HEK293T (cell line): ENCODE results near the gene LINGO1.

ENCODE experiments used
- CTCF ChIA-PET: fragments of 350-600 bp; formaldehyde crosslinking; extraction: SDS; loops from one replicate; lab custom pipeline; 2021; ENCODE audit warnings: antibody characterized with exemption, inconsistent platforms; lab: Yijun Ruan, JAX
- POLR2A ChIA-PET: fragments of 350-600 bp; formaldehyde crosslinking; extraction: SDS; loops from one replicate; lab custom pipeline; 2020; ENCODE audit warnings: antibody characterized with exemption, inconsistent platforms; lab: Yijun Ruan, JAX
- DNase-seq: peaks from one replicate; pipeline ENCODE4 v3.0.0; 2012; ENCODE audit warnings: mixed read lengths; ENCODE audit errors: extremely low spot score
- ARNT ChIP-seq: fragments of 450-650 bp; IDR thresholded peaks from 2 replicates; pipeline ENCODE4 v1.6.1; 2017; ENCODE audit warnings: mild to moderate bottlenecking
- BHLHE40 ChIP-seq: fragments of 450-650 bp; IDR thresholded peaks from 2 replicates; pipeline ENCODE4 v1.6.1; 2016; ENCODE audit warnings: mild to moderate bottlenecking, moderate library complexity, borderline replicate concordance
- CTBP1 ChIP-seq: fragments of 450-650 bp; IDR thresholded peaks from 2 replicates; pipeline ENCODE4 v1.6.1; 2016; ENCODE audit warnings: borderline replicate concordance
- ELF4 ChIP-seq: fragments of 450-650 bp; IDR thresholded peaks from 2 replicates; pipeline ENCODE4 v1.6.1; 2017; ENCODE audit warnings: antibody characterized with exemption
- FOXA1 ChIP-seq: fragments of 450-650 bp; IDR thresholded peaks from 2 replicates; pipeline ENCODE4 v1.6.1; 2016; ENCODE audit warnings: mild to moderate bottlenecking
- FOXK2 ChIP-seq: fragments of 450-650 bp; IDR thresholded peaks from 2 replicates; pipeline ENCODE4 v1.6.1; 2016; ENCODE audit warnings: mild to moderate bottlenecking
- FOXM1 ChIP-seq: fragments of 450-650 bp; IDR thresholded peaks from 2 replicates; pipeline ENCODE4 v1.6.1; 2017; ENCODE audit warnings: mild to moderate bottlenecking, borderline replicate concordance
- HDGF ChIP-seq: fragments of 450-650 bp; IDR thresholded peaks from 2 replicates; pipeline ENCODE4 v1.6.1; 2017; ENCODE audit warnings: antibody characterized with exemption, borderline replicate concordance
- L3MBTL2 ChIP-seq: fragments of 450-650 bp; conservative IDR thresholded peaks from 2 replicates; pipeline ENCODE4 v1.6.1; 2016; ENCODE audit warnings: mild to moderate bottlenecking
- LEF1 ChIP-seq: fragments of 450-650 bp; IDR thresholded peaks from 2 replicates; pipeline ENCODE4 v1.6.1; 2017; ENCODE audit warnings: mild to moderate bottlenecking, borderline replicate concordance
- NFRKB ChIP-seq: fragments of 450-650 bp; IDR thresholded peaks from 2 replicates; pipeline ENCODE4 v1.6.1; 2016; ENCODE audit warnings: mild to moderate bottlenecking, moderate library complexity
- SP1 ChIP-seq: fragments of 450-650 bp; IDR thresholded peaks from 2 replicates; pipeline ENCODE4 v1.6.1; 2017
- SUZ12 ChIP-seq: fragments of 450-650 bp; IDR thresholded peaks from 2 replicates; pipeline ENCODE4 v1.6.1; 2016; ENCODE audit warnings: mild to moderate bottlenecking
- TARDBP ChIP-seq: fragments of 450-650 bp; IDR thresholded peaks from 2 replicates; pipeline ENCODE4 v1.6.1; 2016
- ZNF384 ChIP-seq: fragments of 450-650 bp; IDR thresholded peaks from 2 replicates; pipeline ENCODE4 v1.6.1; 2016
- TF ChIP-seq, protein P1 (sequence below): fragments of 450-650 bp; IDR thresholded peaks from 2 replicates; pipeline ENCODE4 v1.6.1; 2016

LINGO1 gene

DNA sequence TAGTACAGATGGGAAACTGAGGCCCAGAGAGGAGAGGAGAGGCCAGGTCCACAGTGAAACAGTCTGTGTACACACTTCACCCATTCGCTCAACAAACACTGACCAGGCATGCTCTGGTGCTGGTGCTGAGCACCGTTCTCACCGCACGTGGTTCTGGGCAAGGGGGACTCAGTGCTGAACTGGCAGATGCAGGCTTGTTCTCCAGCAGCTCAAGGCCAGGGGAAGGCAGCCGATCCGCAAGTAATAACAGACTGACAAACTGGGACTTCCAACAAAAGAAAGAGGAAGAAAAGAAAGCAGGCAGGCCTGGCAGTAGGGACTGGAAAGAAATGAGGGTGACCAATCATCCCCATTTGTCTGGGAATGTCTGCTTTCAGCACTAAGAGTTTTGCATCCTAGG is 25.6 kb upstream of the LINGO1 start:
- CTCF ChIA-PET: interaction anchor here (0.6 to 3.3 kb wide), 3 partner anchors 25 to 163 kb away, joined by 3 to 21 read pairs (median 4); no protein-coding TSS in a partner anchor
- POLR2A ChIA-PET: no interaction called here
- no peak for TF ChIP-seq NFRKB
- no peak for TF ChIP-seq LEF1
- no peak for TF ChIP-seq SUZ12
- no peak for TF ChIP-seq L3MBTL2
- no peak for TF ChIP-seq HDGF
- no peak for TF ChIP-seq ARNT
- no peak for TF ChIP-seq BHLHE40
- TF ChIP-seq, protein P1, sequence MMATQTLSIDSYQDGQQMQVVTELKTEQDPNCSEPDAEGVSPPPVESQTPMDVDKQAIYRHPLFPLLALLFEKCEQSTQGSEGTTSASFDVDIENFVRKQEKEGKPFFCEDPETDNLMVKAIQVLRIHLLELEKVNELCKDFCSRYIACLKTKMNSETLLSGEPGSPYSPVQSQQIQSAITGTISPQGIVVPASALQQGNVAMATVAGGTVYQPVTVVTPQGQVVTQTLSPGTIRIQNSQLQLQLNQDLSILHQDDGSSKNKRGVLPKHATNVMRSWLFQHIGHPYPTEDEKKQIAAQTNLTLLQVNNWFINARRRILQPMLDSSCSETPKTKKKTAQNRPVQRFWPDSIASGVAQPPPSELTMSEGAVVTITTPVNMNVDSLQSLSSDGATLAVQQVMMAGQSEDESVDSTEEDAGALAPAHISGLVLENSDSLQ: no peak
- TF ChIP-seq ZNF384: no peak
- no peak for TF ChIP-seq TARDBP
- no peak for DNase-seq

DNA sequence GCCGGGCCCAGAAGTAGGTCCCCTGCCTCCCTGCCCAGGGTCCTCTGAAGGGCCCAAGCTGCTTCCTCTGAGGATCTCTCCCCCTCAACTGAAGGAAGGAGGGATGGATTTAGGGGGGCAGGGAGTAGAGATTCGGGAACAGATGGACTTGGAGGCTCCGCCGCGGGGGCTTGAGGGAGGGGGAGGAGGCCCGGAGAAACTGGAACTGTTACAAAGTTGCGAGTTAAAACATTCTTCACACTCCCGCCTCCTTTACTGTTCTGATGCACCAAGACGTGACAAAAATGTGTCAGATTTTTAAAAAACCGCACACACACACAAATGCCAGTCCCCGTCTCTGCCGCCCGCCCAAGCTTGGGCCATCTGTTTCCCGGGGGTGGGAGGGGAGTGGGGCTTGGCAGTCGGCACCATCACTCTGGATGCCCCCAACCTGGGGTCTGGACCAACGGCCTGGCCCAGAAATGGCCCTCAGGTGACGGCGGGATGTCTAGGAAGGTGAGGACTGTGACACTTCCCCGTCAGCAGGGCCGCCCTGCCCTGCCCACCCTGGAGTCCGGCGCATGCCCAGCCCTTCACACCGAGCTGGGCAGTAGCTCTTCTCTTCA is 25.0 kb upstream of the LINGO1 start:
- CTCF ChIA-PET: interaction anchor here (3.3 kb wide), 2 partner anchors 163 to 164 kb away, joined by 19 to 21 read pairs; no protein-coding TSS in a partner anchor
- POLR2A ChIA-PET: no interaction called here
- TF ChIP-seq ELF4: no peak
- TF ChIP-seq SP1: no peak
- no peak for TF ChIP-seq NFRKB
- TF ChIP-seq TARDBP: no peak
- no peak for TF ChIP-seq SUZ12
- TF ChIP-seq L3MBTL2: no peak
- TF ChIP-seq CTBP1: no peak
- no peak for TF ChIP-seq ZNF384
- no peak for TF ChIP-seq BHLHE40
- TF ChIP-seq ARNT: no peak
- no peak for TF ChIP-seq LEF1
- TF ChIP-seq, protein P1: no peak
- no peak for TF ChIP-seq FOXK2
- TF ChIP-seq FOXM1: no peak
- TF ChIP-seq FOXA1: no peak
- TF ChIP-seq HDGF: no peak
- no peak for DNase-seq

DNA sequence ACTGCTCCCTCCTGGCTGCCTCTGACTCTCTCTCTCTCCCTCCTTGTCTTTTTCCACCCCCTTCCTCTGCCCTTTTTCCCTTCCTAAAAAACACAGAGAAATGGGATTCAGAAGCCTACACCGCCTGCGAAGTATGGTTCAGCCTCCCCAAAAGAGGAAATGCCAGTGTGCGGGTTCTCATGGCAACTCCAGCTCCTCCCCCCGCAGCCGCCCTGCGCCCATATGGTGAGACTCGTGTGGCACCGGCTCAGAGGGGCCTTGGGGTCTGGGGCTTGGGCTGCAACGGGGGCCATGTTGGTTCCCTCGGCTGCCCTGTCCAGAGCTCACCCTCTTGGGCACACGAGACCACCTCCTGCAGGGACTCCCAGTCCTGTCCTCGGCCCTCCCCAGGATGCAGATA is 23.6 kb upstream of the LINGO1 start:
- CTCF ChIA-PET: interaction anchor here (1.0 to 3.3 kb wide), 2 partner anchors 14 to 165 kb away, joined by 3 to 19 read pairs; no protein-coding TSS in a partner anchor
- no peak for TF ChIP-seq BHLHE40
- TF ChIP-seq CTBP1: no peak
- TF ChIP-seq ARNT: no peak
- TF ChIP-seq LEF1: no peak
- no peak for TF ChIP-seq HDGF
- TF ChIP-seq ELF4: no peak
- TF ChIP-seq ZNF384: no peak
- TF ChIP-seq, protein P1: no peak
- TF ChIP-seq L3MBTL2: no peak
- no peak for TF ChIP-seq FOXA1
- no peak for TF ChIP-seq FOXM1
- TF ChIP-seq SUZ12: no peak
- TF ChIP-seq SP1: no peak
- TF ChIP-seq FOXK2: no peak
- no peak for TF ChIP-seq TARDBP
- TF ChIP-seq NFRKB: no peak
- no peak for DNase-seq
- POLR2A ChIA-PET: no interaction called here

DNA sequence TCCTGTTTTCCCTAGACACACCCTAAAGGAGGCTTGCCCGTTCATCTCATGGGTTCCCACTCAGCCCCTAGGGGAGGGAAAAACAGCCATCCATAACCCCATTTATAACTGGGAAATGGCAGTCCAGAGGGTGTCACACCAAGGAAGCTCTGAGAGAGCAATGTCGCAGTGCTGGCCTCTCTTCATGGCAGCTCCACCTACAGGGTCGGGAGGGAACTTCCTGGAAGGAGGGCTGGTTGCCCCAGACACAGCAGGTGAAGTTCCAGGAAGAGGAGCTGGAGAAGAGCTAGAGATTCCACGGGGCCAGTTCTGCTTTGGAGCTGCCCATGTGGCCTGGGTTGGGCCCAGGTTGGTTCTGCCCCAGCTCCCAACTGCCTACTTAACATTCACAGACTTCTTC is 22.3 kb upstream of the LINGO1 start:
- no peak for TF ChIP-seq SUZ12
- TF ChIP-seq FOXA1: no peak
- TF ChIP-seq, protein P1: no peak
- no peak for TF ChIP-seq HDGF
- no peak for TF ChIP-seq LEF1
- no peak for TF ChIP-seq NFRKB
- TF ChIP-seq ELF4: no peak
- TF ChIP-seq SP1: no peak
- TF ChIP-seq FOXM1: no peak
- TF ChIP-seq TARDBP: no peak
- ChIA-PET CTCF (interaction anchor here (0.6 to 3.3 kb wide), 13 partner anchors 9 to 925 kb away, joined by 3 to 19 read pairs (median 4); partner anchors contain the start of gene LINGO1), POLR2A (no interaction called here)
- peak; percentile 78 for DNase-seq

DNA sequence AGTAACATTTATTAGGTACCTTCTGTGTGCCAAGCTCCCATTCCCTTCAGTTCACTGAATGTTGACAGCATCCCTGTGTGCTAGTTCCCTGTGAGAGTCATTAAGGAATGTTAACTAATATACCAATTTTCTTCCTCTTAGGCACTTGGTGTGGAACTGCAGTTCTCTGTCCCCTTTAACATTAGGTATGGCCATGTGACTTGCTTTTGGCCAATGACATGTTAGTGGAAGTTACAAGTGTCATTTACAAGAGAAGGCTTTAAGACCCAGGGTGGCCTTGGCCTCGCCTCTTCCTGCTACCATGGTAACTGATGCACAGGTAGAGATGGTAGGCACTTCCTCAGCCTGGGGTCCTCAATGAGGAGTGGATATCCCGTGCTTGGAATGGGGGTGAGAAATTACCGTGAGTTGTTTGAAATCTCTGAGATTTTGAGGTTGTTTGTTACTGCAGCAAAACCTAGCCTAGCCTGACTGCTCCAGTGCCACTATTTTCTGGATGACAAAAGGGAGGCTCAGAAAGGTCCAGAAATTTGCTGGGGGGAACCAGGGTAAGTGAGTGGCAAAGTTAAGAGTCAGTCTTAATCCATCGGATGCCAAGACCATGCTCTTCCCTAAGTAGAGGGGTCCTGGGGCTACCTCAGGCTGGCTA is 21.2 kb upstream of the LINGO1 start:
- ChIA-PET CTCF (interaction anchor here (1.7 to 2.1 kb wide), 3 partner anchors 10 to 167 kb away, joined by 4 to 9 read pairs (median 6); partner anchors contain the start of gene LINGO1), POLR2A (no interaction called here)

More for the DNA sequence above, 21.2 kb upstream of the LINGO1 start:
- TF ChIP-seq FOXK2 (no peak), FOXA1 (no peak), FOXM1 (no peak), ELF4 (no peak), ZNF384 (no peak), LEF1 (no peak), SUZ12 (no peak), L3MBTL2 (no peak), BHLHE40 (no peak), TARDBP (no peak), NFRKB (no peak), HDGF (no peak), ARNT (no peak)
- TF ChIP-seq, protein P1: no peak
- DNase-seq: no peak
